Uterus (tissue), 4 donors: ENCODE measurements around the gene ATAD2B. TPM values are rescaled to one million over a fixed set of nuclear protein-coding genes. Genes with fewer than 3 reads are reported as not detected.

ENCODE experiments used
- DNase-seq, 2 donors: peaks; one replicate each; pipeline ENCODE4 v3.0.0-alpha.2; 2019 to 2020
- H3K27ac ChIP-seq, 2 donors: fragments of 200-600 bp; sonication (generic); 1 replicate in 1 of 2; 2 replicates in 1 of 2; pipeline ENCODE4 v1.5.1; 2016 to 2018
- H3K27me3 ChIP-seq, 2 donors: fragments of 200-600 bp; sonication (generic); one replicate each; pipeline ENCODE4 v1.5.1; 2018 to 2019; ENCODE audit warnings: control low read depth in 1 of 2
- H3K36me3 ChIP-seq, 2 donors: fragments of 200-600 bp; sonication (generic); one replicate each; pipeline ENCODE4 v1.5.1; 2019; ENCODE audit warnings: control low read depth in 1 of 2
- H3K4me1 ChIP-seq, 2 donors: fragments of 200-600 bp; sonication (generic); one replicate each; pipeline ENCODE4 v1.5.1; 2018 to 2019; ENCODE audit warnings: control low read depth in 1 of 2
- H3K4me3 ChIP-seq, 2 donors: fragments of 200-600 bp; sonication (generic); 1 replicate in 1 of 2; 2 replicates in 1 of 2; pipeline ENCODE4 v1.5.1; 2018 to 2019; ENCODE audit warnings: mild to moderate bottlenecking in 1 of 2
- H3K9me3 ChIP-seq, 2 donors: fragments of 200-600 bp; sonication (generic); one replicate each; pipeline ENCODE4 v1.5.1; 2019; ENCODE audit warnings: control low read depth in 1 of 2
- CTCF ChIP-seq, 4 experiments: fragments of 200-600 bp in 2 of 4; fragments of 450-650 bp in 2 of 4; sonication (generic) in 2 of 4; IDR thresholded peaks; one replicate each; pipeline ENCODE4 v1.5.1; 2016 to 2019; ENCODE audit warnings: antibody characterized with exemption in 4 of 4, mild to moderate bottlenecking in 2 of 4, moderate library complexity in 1 of 4
- POLR2A ChIP-seq, 2 donors: fragments of 450-650 bp; IDR thresholded peaks; one replicate each; pipeline ENCODE4 v1.6.1; 2016; ENCODE audit warnings: antibody characterized with exemption in 2 of 2, mild to moderate bottlenecking in 1 of 2, moderate library complexity in 1 of 2
- intact Hi-C: fragments of 100-400 bp; cut with DNase I; formaldehyde crosslinking; loops from one replicate; pipeline ENCODE4 v1.15.1; 2023; ENCODE audit warnings: low total_unique reads
- total RNA-seq, 4 donors: library from RNA; depleted of rRNA in 3 of 4; stranded (reverse); fragments of >200 nt in 3 of 4; gene quantifications; one replicate each; pipeline versions ENCODE4 v1.1.0 to v1.2.4, GENCODE V29; 2014 to 2023
- donor health status: DM: yes; HTN: yes; CAD: no.

The ATAD2B gene
- total RNA-seq, 4 donors from 2014 or later, result 14.1 to 67.5 (median 32.3) TPM

GRCh38 chr2:23925702-23926289, 1.1 kb downstream of the ATAD2B start:
- Histone ChIP-seq H3K9me3 (no peaks in the 10 kb centered on the region), H3K27me3 (no peaks in the 10 kb centered on the region), H3K4me3 (peak overlapping the region; percentile 76 to 95), H3K27ac (peak overlapping the region; percentile 97 to 98), H3K4me1 (peaks cover 0 to 16% of the 10 kb centered on the region in 2 donors), H3K36me3 (no peaks in the 10 kb centered on the region)
- peak; percentile 15 to 16 for TF ChIP-seq POLR2A (IDR thresholded peaks at IDR 0.05)
- no peak for TF ChIP-seq CTCF (IDR thresholded peaks at IDR 0.05)
- intact Hi-C loops, result loop anchor here (10.0 kb wide), 1 partner anchor 149 kb away; the partner anchor contains the start of gene SF3B6
- peak; percentile 35 to 53 for DNase-seq

- no peak for DNase-seq
- Histone ChIP-seq H3K4me1 (peaks cover 0 to 16% of the 10 kb centered on the region in 2 donors), H3K27me3 (no peaks in the 10 kb centered on the region), H3K9me3 (no peaks in the 10 kb centered on the region), H3K27ac (peak overlapping the region; percentile 97 to 98), H3K36me3 (no peaks in the 10 kb centered on the region), H3K4me3 (peak overlapping the region in 1 of 2 donors; percentile 76)
- intact Hi-C loops, result loop anchor here (10.0 kb wide), 1 partner anchor 150 kb away; the partner anchor contains the start of gene SF3B6
- TF ChIP-seq CTCF (IDR thresholded peaks at IDR 0.05) (no peak), POLR2A (IDR thresholded peaks at IDR 0.05) (no peak)
Observed at GRCh38 chr2:23924589-23925359, 2.1 kb downstream of the ATAD2B start.

- Histone ChIP-seq H3K9me3 (no peaks in the 10 kb centered on the region), H3K27ac (no peak overlapping the region), H3K4me3 (no peak overlapping the region), H3K27me3 (no peaks in the 10 kb centered on the region), H3K36me3 (no peaks in the 10 kb centered on the region), H3K4me1 (no peaks in the 10 kb centered on the region)
- TF ChIP-seq POLR2A (IDR thresholded peaks at IDR 0.05) (no peak), CTCF (IDR thresholded peaks at IDR 0.05) (no peak)
- no peak for DNase-seq
- intact Hi-C loops, result no loop called here
Observed at GRCh38 chr2:23918837-23919489, 8.0 kb downstream of the ATAD2B start.

- no peak overlapping the region for H3K4me3 ChIP-seq
- no peak overlapping the region for H3K27ac ChIP-seq
- no peaks in the 10 kb centered on the region for H3K4me1 ChIP-seq
- no peaks in the 10 kb centered on the region for H3K9me3 ChIP-seq
- DNase-seq, result no peak
- no peaks in the 10 kb centered on the region for H3K36me3 ChIP-seq
- intact Hi-C loops, result no loop called here
- TF ChIP-seq POLR2A (IDR thresholded peaks at IDR 0.05), result no peak
- no peak for TF ChIP-seq CTCF (IDR thresholded peaks at IDR 0.05)
- no peaks in the 10 kb centered on the region for H3K27me3 ChIP-seq
Observed at GRCh38 chr2:23916727-23917405, 10.1 kb downstream of the ATAD2B start.
